Measurements from ENCODE around the gene ACTL7A.
"Not testable (repeated sequence)": the region's sequence is repeated elsewhere in the genome, so short reads cannot be mapped to it uniquely, and the experiment has no call there.

ACTL7A gene, protein sequence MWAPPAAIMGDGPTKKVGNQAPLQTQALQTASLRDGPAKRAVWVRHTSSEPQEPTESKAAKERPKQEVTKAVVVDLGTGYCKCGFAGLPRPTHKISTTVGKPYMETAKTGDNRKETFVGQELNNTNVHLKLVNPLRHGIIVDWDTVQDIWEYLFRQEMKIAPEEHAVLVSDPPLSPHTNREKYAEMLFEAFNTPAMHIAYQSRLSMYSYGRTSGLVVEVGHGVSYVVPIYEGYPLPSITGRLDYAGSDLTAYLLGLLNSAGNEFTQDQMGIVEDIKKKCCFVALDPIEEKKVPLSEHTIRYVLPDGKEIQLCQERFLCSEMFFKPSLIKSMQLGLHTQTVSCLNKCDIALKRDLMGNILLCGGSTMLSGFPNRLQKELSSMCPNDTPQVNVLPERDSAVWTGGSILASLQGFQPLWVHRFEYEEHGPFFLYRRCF

DNA sequence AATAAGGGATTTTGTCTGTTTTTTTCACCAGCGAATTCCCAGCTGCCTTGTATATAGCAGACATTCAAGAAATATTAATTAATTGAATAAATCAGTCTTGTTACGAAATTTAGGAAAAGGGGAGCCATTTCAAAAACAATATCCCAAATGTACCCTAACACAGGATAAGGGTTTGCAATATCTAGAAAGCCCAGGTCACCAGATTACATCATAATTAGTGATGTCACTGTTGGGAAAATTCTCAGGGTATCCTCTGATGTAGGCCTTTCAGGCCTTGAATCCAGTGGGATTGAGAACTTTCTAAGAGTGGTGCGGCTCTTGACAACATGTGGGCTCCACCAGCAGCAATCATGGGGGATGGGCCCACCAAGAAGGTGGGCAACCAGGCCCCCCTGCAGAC lies at the start of gene ACTL7A:
Gene ACTL7A (plus strand): TSS at position 270 of the 400 bp plus-strand sequence. CDS start 57 bp downstream, at position 327.
- no peak for DNase-seq (ENCODE audit: low spot score)

DNA sequence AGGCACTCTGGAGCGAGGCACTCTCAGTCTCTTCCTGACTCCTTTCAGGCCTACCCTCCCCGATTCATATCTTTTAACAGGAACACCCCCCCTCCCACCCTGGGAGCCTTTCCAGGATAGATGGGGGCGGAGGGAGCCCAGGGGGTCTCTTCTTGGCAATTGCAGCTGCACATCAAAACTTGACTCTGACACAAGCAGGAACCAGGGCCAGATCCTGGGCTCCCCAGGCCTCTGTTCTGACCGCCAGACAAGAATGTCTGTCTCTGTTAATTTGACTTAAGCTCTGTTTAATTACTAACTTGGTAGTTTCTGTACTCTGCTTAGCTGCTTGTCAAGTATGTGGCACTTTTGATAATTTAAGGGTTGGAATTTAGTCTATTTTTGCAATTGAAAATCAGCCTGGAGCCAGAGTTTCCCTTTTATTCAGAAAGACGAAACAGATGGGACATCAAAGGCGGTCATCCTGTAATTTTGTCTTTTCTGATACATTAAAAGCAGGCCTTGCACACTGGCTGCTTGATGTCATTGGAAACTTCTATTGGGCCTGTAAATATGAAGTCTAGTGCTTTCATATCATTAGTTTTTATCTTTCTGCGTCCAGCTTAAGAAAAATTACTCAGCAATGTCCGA lies 49.6 kb upstream of the ACTL7A start:
- no peak for DNase-seq (ENCODE audit: low spot score)

DNA sequence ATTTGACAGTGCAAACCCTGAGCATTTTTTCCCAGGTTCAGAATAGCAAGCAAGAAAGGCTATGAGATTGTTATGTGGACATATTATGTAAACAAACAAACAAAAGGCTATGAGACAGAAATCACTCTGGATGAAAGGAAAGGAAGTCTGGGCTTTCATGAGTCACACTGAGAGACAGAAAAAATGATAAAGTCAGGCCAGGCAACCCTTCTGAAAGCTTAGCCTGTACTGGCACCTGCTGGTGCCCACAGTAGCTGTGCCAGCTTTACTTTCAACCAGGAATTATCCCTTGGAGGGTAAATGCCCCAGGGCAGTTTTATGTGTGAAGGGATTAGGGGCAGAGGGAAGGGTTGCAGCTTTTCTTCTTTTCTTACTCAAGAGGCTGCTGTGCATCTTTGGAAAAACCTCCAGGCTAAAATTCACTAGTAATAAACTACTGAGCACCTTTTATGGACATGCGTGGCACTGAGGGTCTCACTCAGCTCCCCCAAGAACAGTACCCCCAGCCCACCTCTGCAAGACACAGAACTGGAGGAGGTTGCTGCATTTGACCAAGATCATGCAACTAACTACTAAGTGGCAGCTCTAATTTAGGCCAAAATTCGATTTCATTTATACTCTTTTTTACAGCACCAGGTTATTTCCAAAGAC lies 48.0 kb upstream of the ACTL7A start:
- peak; percentile 53 for DNase-seq (ENCODE audit: low spot score)

DNA sequence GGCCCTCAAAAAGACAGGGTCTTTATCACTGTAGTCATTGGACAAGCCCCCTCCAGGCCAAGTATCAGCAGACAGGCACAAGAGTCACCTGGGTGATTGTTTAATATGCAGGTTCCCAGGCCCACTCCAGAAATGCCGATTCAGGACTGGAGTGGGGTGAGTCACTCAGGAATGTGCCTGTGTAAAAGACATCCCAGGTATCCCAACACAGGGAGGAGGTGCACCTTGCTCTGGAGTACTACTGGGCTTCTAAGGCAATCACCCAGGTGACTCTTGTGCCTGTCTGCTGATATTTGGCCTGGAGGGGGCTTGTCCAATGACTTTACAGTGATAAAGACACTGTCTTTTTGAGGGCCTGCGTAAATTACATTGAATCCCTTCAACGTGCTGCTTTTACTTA lies 46.9 kb upstream of the ACTL7A start:
- DNase-seq (ENCODE audit: low spot score) = no peak

DNA sequence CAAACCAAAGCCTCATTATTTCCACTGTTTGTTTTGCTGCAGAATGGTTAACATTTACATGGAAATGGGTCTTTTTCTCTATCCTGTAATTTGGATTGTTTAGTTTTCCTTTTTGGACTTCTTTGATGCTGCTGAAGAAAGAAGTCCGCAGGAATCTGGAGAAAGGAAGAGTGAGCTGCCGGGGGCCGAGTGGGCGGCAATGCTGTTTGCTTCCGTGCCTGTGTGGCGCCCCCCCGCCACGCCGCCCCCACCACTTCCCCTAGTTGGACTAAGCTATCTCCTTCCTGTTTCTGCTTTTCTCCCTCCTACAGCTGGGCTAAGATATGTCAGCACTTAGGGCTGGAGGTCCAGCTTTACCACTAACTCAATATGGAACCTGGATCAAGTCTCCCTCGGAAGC lies 46.0 kb upstream of the ACTL7A start:
- peak; percentile 44 for DNase-seq (ENCODE audit: low spot score)

DNA sequence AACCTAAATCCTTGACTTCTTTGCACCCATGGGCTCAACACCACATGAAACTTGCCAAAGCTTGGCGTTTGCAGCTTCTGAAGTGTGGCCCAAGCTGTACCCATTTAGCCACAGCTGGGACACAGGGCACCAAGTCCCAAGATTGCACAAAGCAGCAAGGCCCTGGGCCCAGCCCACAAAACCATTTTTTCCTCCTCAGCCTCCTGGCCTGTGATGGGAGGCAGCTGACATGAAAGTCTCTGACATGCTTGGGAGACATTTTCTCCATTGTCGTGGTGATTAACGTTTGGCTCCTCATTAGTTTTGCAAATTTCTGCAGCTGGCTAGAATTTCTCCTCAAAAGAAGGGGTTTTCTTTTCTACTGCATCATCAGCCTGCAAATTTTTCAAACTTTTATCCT lies 38.2 kb upstream of the ACTL7A start:
- DNase-seq (ENCODE audit: low spot score) = no peak

DNA sequence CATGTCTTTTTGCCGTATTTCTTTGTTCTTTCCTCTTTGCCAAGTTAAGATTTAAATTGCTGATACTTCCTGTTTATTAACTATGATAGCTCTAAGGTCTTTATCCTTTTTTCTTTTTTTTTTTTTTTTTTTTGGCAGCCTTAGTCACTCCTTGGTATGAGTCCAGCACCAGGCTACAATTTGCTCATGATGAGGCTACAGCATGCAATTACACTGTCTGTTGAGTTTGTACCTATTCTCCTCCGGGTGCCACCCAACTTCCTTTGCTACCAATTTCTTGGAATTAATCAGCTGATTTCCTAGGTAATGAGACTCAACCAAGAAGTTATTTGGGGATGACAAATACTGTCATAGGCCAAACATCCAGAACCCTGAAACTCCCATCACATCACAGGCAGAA lies 31.8 kb upstream of the ACTL7A start:
- DNase-seq (ENCODE audit: low spot score) = no peak

DNA sequence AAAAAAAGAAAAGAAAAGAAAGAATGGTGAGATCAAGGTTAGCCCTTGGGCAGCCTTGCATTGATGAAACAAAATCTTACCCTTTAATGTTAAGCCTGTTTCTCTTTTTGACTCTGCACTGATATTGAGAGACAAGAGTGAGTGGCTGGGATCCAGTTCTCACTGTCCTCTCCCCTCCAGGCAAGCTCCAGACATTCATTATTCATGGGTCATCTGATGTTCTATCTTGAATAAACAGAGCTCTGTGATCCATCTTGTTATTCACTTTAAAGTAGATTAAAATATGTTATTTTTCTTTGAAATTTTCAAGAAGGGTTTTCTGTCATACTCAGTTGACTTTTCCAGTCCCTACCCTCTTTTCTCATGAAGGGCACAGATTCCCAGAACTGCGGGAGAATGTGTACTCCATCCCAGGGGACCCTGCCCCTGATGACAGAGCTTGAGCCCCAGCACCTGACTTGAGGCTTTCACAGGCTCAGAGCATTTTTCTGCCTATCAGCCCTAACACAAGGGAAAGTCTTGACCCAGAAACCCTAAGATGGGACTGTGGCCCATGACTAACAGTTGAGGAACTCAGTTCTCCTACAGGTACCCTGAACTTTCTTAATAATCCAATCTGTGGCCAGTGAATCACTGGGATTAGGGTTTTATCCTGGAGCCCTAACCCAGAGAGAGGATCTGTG lies 30.4 kb upstream of the ACTL7A start:
- no peak for DNase-seq (ENCODE audit: low spot score)

DNA sequence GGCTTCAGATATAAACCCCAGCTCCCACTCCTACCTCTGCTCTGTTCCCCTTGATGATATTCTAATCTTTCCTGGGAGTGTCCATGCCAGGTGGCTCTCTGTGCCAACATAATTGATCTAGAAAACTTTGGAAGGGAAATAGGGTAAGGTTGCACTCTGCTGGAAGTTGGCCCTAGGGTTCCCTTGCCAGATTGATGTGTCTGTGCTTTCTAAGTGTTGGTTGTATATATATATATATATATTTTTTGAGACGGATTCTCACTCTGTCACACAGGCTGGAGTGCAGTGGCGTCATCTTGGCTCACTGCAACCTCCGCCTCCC lies 29.9 kb upstream of the ACTL7A start:
- DNase-seq (ENCODE audit: low spot score) = no peak

DNA sequence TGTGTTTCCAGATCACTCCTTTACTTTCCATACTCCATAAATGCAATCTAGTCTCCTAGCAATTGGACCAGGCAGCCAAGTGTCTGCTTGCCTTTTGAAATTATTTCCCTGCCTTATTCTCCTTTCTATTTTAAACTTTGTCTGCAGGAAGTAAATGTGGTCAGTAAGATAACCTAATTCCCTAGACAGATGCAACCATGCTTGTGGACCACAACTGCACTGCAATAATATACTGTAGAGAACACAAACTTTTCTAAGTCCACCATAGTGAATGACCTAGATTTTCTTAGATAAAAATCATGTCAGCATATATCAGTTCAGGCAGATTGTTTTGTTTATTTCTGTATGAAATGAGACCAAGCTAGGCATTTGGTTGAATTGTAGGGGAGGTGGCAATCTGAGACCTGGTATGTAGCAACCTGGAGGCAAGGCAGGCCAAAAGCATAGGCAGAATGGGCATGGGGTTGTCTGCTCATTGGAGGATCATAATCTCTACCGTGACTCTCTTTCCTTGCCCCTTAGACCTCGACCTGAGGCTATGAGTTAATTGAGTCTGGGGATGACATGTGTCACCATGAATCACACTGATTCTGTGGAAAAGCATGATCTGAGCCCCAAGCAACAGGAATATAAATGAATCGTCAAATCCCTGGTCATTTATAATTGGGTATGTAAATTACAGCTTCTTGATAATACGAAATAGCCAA lies 27.0 kb upstream of the ACTL7A start:
- DNase-seq (ENCODE audit: low spot score) = peak; percentile 20

DNA sequence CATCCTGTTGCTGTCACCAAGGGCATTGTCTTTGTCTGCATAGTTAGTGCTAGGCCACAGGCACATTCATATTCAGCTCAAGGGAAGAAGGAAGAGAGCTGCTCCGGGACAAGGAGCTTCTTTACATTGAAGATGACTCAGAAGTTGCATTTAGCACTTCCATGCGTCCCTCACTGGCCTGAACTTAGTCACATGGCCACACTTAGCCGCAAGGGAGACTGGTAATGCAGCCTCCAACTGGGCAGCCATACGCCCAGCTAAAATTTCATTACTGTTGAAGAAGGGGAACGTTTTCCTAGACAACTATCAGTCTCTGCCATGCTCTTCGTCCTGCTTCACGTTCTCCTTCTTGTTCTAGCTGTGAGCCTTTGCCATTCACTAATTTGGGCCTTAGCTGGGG lies 26.2 kb upstream of the ACTL7A start:
- no peak for DNase-seq (ENCODE audit: low spot score)

DNA sequence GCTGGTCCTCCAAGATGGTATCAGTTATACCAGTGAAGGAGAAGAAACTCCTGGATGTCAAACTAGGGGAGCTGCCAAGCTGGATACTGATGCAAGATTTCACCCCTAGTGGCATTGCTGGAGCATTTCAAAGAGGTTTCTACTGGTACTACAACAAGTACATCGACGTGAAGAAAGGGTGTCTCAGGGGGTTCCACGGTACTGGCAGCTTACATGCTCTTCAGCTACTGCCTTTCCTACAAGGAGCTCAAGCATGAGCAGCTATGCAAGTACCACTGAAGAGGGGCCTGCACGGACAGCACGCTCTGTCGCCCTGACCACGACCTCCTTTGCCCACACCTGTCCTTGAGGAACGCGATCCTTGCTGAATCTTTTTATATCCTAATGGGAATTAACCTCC lies 25.7 kb upstream of the ACTL7A start:
- DNase-seq (ENCODE audit: low spot score) = no peak

DNA sequence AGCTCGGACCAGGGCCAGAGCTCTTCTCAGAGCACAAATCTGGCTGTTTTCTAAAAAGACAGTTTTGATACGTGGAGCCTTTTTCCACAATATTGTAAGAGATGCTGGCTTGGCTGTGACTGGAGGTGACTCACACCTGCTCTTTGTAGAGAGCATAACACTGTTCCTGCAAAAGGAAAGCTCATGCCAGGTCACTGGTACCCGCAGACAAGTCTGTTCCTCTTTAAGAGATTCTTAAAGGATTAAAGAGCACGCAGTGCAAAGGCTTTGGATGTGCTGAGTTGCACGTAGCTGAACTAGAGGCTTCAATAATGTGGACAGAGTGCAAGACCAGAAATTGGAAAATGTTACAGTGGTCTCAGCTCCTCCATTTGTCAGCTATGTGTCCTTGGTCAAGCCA lies 25.3 kb upstream of the ACTL7A start:
- no peak for DNase-seq (ENCODE audit: low spot score)

DNA sequence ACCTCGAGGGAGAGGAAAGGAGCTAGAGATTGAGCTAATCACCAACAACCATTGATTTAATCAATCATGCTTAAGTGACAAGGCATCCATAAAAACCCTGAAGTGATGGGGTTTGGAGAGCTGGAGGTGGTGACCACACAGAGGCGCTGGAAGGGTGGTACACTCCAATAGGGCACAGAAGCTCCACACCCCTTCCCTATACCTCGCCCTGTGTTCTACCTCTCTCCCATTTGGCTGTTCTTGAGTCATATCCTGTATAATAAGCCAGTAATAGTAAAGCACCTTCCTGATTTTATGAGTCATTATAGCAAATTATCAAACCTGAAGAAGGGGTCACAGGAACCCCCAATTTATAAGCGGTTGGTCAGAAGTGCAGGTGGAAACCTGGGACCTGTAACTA lies 24.5 kb upstream of the ACTL7A start:
- no peak for DNase-seq (ENCODE audit: low spot score)

DNA sequence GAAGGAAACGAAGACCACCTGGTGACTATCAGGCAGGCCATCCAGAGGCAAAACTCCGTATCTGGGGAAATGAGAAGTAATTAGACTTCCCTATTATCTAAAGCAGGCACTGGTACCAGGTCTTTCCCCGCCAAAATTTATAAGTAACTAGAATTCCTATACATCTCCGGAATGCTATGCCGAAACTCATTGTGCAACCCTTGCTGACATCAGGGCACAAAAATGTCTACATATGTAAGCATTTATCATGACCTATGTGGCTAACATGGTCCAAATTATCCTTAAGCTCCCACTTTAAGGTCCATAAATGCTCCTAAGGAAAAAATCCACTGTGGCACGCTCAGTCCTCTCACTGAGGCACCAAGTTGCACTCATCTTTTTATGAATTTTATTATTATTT lies 24.0 kb upstream of the ACTL7A start:
- no peak for DNase-seq (ENCODE audit: low spot score)

DNA sequence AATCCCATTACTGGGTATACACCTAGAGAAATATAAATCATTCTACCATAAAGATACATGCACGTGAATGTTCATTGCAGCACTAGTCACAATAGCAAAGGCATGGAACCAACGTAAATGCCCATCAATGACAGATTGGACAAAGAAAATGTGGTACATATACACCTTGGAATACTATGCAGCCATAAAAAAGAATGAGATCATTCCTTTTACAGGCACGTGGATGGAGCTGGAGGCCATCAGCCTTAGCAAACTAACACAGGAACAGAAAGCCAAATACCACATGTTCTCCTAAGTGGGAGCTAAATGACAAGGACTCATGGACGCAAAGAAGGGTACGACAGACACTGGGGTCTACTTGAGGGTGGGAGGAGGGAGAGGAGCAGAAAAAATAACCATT lies 22.5 kb upstream of the ACTL7A start:
- DNase-seq (ENCODE audit: low spot score) = not testable (repeated sequence)

DNA sequence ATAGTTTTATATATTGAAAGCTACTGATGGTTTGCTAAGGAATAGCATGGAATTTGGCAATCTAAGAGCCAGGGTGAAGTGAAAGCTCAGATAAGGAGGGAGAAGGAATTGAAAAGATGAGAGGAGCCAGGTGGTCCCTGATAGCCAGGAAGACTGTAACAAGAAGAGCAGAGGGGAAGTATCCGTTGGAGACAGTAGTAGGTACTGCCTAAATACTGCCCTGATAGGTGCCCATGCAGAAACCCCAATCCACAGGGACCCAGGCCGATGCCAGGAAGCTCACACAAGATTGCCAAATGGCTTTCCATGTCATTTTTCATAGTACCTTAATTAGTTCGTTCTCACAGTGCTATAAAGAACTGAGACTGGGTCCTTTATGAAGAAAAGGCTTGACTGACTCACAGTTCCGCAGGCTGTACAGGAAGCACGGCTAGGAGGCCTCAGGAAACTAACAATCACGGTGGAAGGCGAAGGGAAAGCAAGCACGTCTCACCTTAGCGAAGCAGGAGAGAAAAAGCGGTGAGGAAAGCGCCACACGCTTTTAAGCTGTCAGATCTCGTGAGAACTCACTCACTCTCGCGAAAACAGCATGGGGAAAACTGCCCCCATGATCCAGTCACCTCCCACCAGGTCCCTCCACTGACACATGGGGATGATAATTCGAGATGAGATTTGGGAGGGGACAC lies 19.3 kb upstream of the ACTL7A start:
- DNase-seq (ENCODE audit: low spot score) = no peak

DNA sequence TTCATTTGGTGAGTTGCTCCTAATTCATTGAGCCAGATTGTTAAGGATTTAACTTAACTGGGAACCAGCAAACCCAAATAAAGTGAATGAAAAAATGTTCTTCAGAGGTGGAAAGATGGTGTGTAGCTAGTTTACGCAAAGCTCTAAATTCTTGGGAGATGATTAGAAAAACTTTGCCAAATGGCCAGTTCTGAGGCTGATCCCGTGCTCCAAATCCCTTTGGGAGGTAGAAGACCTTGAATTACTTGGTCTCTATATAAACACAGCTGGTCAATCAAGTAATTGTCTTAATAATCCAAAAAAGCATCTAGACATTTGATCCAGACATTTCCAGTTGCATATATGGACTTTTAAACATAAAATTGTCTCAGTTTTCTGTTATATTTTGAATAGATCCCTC lies 17.7 kb upstream of the ACTL7A start:
- no peak for DNase-seq (ENCODE audit: low spot score)

DNA sequence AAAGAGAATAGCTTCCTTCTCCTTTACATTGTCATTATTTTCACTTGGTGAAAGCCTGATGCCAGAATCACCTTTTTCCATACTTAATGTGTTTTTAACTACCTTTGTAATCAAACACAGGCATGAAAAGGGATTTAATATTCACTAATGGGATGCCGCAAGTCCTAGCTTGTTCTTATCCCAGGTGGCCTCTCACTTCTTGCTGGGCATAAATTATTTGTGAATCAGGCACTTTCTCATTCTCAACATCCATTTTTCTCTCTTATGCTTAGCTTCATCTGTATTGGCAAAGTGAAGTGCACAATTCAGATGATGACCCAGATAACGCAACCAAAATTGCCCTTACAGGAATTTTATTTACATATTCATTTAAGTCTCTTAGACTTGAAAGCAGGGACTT lies 17.2 kb upstream of the ACTL7A start:
- no peak for DNase-seq (ENCODE audit: low spot score)

DNA sequence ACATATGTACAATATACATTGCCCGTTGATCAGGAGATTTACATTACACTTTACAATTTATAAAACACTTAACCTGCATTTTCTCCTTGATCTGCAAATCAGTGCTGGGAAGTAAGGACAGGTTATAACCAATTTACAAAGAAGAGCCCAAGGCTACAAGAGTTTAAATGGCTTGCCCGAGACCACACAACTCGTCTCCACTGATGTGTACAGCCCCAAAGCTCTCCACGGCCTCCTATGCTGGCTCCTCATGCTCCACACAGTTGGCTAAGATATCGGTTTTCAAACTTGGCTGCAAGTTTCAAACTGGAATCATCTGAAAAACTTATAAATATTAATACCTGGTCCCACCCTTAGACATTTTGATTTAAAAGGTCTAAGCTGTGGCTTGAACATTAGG lies 16.6 kb upstream of the ACTL7A start:
- no peak for DNase-seq (ENCODE audit: low spot score)

DNA sequence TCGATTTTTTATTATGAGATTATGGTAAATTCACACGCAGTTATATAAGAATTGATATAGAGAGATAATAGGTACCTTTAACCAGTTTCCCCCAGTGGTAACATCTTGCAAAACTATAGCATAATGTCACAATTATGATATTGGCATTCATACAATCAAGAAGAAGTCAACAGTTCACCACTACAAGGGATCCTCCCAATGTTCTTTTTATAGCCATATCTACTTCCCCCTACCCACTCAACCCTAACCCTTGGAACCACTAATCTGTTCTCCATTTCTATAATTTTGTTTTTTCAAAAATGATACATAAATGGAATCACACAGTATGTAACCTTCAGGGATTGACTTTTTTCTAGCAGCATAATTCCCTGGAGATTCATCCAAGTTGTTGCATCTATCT lies 16.1 kb upstream of the ACTL7A start:
- no peak for DNase-seq (ENCODE audit: low spot score)

DNA sequence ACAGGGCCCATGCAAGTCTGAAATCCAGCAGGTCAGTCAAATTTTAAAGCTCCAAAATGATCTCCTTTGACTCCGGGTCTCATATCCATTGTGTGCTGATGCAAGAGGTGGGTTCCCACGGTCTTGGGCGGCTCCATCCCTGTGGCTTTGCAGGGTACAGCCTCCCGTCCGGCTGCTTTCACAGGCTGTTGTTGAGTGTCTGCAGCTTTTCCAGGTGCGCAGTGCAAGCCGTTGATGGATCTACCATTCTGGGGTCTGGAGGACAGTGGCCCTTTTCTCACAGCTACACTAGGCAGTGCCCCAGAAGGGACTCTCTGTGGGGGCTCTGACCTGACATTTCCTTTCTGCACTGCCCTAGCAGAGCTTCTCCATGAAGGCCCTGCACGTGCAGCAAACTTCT lies 13.8 kb upstream of the ACTL7A start:
- not testable (repeated sequence) for DNase-seq (ENCODE audit: low spot score)

Data from pons (tissue), 1 donor.